A673 (cell line): Measurements from ENCODE around the gene UBLCP1.
"Not testable (repeated sequence)": the region's sequence is repeated elsewhere in the genome, so short reads cannot be mapped to it uniquely, and the experiment has no call there.

Source experiments
- CTCF ChIP-seq: fragments of 300-800, 200-600 bp; sonication (generic); conservative IDR thresholded peaks from 2 replicates; pipeline ENCODE4 v1.5.1; 2017; ENCODE audit warnings: low read depth, mild to moderate bottlenecking, antibody characterized with exemption, low read length, moderate library complexity, mixed read lengths
- EZH2 ChIP-seq: fragments of 200-600 bp; sonication (generic); IDR thresholded peaks from 2 replicates; pipeline ENCODE4 v1.6.1; 2017; ENCODE audit warnings: borderline replicate concordance, low read depth, mild to moderate bottlenecking, mixed read lengths, antibody characterized with exemption, low read length; ENCODE audit not compliant: poor library complexity, severe bottlenecking

GRCh38 chr5:159301929-159302860 is 39.1 kb downstream of the UBLCP1 start:
- TF ChIP-seq CTCF, EZH2: not testable (repeated sequence)
